Lower leg skin (tissue), 3 donors: ENCODE measurements around the gene TDRD9.

Experiments
- POLR2A ChIP-seq, 2 donors: fragments of 450-650 bp; IDR thresholded peaks; one replicate each; pipeline ENCODE4 v1.6.1; 2016 to 2017; ENCODE audit warnings: antibody characterized with exemption in 2 of 2, mild to moderate bottlenecking in 1 of 2, moderate library complexity in 1 of 2
- TF ChIP-seq, protein P1 (sequence below), 3 donors: fragments of 450-650 bp; IDR thresholded peaks; one replicate each; pipeline ENCODE4 v1.5.1; 2016; ENCODE audit warnings: antibody characterized with exemption in 3 of 3, mild to moderate bottlenecking in 3 of 3, moderate library complexity in 2 of 3

DNA sequence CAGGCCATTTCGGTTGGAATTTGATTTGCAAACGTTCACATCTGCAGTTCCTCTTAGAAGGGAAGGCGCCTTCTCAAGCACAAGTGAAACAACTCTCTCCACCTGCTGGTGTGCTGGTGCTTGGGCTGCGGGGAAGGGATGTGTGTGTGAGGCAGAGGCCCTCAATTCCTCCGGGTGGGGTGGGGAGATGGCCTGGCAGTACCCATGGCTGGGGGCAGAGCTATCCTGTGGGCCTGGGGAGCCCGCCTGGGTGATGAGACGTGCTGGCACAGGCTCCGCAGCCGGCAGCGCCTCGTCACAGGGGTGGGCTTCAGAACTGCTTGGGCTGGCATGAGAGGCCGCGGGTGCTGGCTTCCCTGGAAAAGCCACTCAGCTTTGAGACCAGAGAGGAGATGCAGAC, 28.9 kb upstream of the TDRD9 start:
- TF ChIP-seq, protein P1, sequence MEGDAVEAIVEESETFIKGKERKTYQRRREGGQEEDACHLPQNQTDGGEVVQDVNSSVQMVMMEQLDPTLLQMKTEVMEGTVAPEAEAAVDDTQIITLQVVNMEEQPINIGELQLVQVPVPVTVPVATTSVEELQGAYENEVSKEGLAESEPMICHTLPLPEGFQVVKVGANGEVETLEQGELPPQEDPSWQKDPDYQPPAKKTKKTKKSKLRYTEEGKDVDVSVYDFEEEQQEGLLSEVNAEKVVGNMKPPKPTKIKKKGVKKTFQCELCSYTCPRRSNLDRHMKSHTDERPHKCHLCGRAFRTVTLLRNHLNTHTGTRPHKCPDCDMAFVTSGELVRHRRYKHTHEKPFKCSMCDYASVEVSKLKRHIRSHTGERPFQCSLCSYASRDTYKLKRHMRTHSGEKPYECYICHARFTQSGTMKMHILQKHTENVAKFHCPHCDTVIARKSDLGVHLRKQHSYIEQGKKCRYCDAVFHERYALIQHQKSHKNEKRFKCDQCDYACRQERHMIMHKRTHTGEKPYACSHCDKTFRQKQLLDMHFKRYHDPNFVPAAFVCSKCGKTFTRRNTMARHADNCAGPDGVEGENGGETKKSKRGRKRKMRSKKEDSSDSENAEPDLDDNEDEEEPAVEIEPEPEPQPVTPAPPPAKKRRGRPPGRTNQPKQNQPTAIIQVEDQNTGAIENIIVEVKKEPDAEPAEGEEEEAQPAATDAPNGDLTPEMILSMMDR (IDR thresholded peaks at IDR 0.05): no peak
- TF ChIP-seq POLR2A (IDR thresholded peaks at IDR 0.05): no peak
